SK-N-SH treated with all-trans-retinoic acid at 6 μM for 48 hours (cell line): ENCODE data around the gene USP35.

ENCODE experiments used
- ARNTL ChIP-seq: fragments of 450-650 bp; formaldehyde crosslinking; IDR thresholded peaks from 2 replicates; pipeline ENCODE4 v1.5.0; 2020; ENCODE audit warnings: low read depth, mild to moderate bottlenecking, moderate library complexity, borderline replicate concordance
- CSDC2 ChIP-seq: fragments of 250-450 bp; sonication (Bioruptor Pico); IDR thresholded peaks from 2 replicates; pipeline ENCODE4 v1.5.0; 2020; ENCODE audit warnings: mild to moderate bottlenecking, moderate library complexity
- ISL1 ChIP-seq: fragments of 250-450 bp; sonication (Bioruptor Pico); IDR thresholded peaks from 2 replicates; pipeline ENCODE4 v2.1.2; 2022; ENCODE audit warnings: mild to moderate bottlenecking, moderate library complexity
- OSR1 ChIP-seq: fragments of 250-450 bp; sonication (Bioruptor Pico); IDR thresholded peaks from 2 replicates; pipeline ENCODE4 v1.8.0; 2022; ENCODE audit warnings: moderate library complexity, mild to moderate bottlenecking, inconsistent platforms
- RARB ChIP-seq: fragments of 250-450 bp; sonication (Bioruptor Pico); IDR thresholded peaks from 2 replicates; pipeline ENCODE4 v1.8.0; 2021; ENCODE audit warnings: mild to moderate bottlenecking, moderate library complexity
- ZFP30 ChIP-seq: fragments of 450-650 bp; formaldehyde crosslinking; IDR thresholded peaks from 2 replicates; pipeline ENCODE4 v1.5.0; 2022; ENCODE audit warnings: mild to moderate bottlenecking, moderate library complexity
- ZNF565 ChIP-seq: fragments of 450-650 bp; formaldehyde crosslinking; conservative IDR thresholded peaks from 2 replicates; pipeline ENCODE4 v1.5.0; 2020; ENCODE audit warnings: low read depth, mild to moderate bottlenecking, moderate library complexity
- ZNF70 ChIP-seq: fragments of 450-650 bp; formaldehyde crosslinking; IDR thresholded peaks from 2 replicates; pipeline ENCODE4 v1.5.0; 2020; ENCODE audit warnings: mild to moderate bottlenecking, moderate library complexity
- ZNF8 ChIP-seq: fragments of 450-650 bp; formaldehyde crosslinking; IDR thresholded peaks from 2 replicates; pipeline ENCODE4 v1.5.0; 2020; ENCODE audit warnings: mild to moderate bottlenecking, moderate library complexity
- TF ChIP-seq, protein P1 (sequence below): fragments of 250-450 bp; sonication (Bioruptor Pico); IDR thresholded peaks from 2 replicates; pipeline ENCODE4 v1.5.1; 2020; ENCODE audit warnings: low read depth, mild to moderate bottlenecking, moderate library complexity
- TF ChIP-seq, protein P2 (sequence below): fragments of 250-450 bp; sonication (Bioruptor Pico); IDR thresholded peaks from 2 replicates; pipeline ENCODE4 v1.5.0; 2020; ENCODE audit warnings: mild to moderate bottlenecking, moderate library complexity
- TF ChIP-seq, protein P3 (sequence below): fragments of 250-450 bp; sonication (Bioruptor Pico); IDR thresholded peaks from 2 replicates; pipeline ENCODE4 v1.8.0; 2021; ENCODE audit warnings: low read depth, mild to moderate bottlenecking, moderate library complexity, borderline replicate concordance

DNA sequence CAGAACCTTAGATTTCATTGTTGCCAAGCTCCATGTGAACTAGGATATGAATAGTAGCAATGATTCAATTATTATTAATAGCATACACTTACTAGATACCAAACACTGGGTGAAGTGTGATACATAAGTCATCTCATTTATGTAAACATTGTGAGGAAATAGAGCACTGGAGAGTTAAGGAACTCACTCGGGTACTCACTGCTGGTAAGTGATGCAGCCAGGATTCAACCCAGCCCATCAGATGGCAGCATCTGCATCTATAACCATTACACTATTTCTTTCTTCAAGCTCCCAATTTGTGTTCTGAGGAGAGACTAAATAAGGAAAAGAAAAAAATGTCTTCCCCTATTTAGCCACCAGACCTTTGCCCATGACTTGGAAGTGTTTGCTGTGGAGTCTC, 39.1 kb upstream of the USP35 start:
- TF ChIP-seq OSR1 (CRISPR knock-in tag) (no peak), ZNF565 (CRISPR knock-in tag) (no peak), ZNF8 (CRISPR knock-in tag) (no peak), RARB (no peak), ISL1 (CRISPR knock-in tag) (no peak), ARNTL (CRISPR knock-in tag) (no peak), ZNF70 (CRISPR knock-in tag) (no peak), CSDC2 (CRISPR knock-in tag) (no peak), ZFP30 (no peak)
- TF ChIP-seq, protein P1, sequence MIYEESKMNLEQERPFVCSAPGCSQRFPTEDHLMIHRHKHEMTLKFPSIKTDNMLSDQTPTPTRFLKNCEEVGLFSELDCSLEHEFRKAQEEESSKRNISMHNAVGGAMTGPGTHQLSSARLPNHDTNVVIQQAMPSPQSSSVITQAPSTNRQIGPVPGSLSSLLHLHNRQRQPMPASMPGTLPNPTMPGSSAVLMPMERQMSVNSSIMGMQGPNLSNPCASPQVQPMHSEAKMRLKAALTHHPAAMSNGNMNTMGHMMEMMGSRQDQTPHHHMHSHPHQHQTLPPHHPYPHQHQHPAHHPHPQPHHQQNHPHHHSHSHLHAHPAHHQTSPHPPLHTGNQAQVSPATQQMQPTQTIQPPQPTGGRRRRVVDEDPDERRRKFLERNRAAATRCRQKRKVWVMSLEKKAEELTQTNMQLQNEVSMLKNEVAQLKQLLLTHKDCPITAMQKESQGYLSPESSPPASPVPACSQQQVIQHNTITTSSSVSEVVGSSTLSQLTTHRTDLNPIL (CRISPR knock-in tag) = no peak
- TF ChIP-seq, protein P2, sequence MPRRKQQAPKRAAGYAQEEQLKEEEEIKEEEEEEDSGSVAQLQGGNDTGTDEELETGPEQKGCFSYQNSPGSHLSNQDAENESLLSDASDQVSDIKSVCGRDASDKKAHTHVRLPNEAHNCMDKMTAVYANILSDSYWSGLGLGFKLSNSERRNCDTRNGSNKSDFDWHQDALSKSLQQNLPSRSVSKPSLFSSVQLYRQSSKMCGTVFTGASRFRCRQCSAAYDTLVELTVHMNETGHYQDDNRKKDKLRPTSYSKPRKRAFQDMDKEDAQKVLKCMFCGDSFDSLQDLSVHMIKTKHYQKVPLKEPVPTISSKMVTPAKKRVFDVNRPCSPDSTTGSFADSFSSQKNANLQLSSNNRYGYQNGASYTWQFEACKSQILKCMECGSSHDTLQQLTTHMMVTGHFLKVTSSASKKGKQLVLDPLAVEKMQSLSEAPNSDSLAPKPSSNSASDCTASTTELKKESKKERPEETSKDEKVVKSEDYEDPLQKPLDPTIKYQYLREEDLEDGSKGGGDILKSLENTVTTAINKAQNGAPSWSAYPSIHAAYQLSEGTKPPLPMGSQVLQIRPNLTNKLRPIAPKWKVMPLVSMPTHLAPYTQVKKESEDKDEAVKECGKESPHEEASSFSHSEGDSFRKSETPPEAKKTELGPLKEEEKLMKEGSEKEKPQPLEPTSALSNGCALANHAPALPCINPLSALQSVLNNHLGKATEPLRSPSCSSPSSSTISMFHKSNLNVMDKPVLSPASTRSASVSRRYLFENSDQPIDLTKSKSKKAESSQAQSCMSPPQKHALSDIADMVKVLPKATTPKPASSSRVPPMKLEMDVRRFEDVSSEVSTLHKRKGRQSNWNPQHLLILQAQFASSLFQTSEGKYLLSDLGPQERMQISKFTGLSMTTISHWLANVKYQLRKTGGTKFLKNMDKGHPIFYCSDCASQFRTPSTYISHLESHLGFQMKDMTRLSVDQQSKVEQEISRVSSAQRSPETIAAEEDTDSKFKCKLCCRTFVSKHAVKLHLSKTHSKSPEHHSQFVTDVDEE (CRISPR knock-in tag) = no peak
- TF ChIP-seq, protein P3, sequence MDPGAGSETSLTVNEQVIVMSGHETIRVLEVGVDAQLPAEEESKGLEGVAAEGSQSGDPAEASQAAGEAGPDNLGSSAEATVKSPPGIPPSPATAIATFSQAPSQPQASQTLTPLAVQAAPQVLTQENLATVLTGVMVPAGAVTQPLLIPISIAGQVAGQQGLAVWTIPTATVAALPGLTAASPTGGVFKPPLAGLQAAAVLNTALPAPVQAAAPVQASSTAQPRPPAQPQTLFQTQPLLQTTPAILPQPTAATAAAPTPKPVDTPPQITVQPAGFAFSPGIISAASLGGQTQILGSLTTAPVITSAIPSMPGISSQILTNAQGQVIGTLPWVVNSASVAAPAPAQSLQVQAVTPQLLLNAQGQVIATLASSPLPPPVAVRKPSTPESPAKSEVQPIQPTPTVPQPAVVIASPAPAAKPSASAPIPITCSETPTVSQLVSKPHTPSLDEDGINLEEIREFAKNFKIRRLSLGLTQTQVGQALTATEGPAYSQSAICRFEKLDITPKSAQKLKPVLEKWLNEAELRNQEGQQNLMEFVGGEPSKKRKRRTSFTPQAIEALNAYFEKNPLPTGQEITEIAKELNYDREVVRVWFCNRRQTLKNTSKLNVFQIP (CRISPR knock-in tag) = no peak
